COLO668 (cell line): ENCODE data around the gene UMPS.
A peak's percentile ranks its signal among the peaks of the same experiment; 100 is the strongest.

Source experiments
- DNase-seq: peaks from one replicate; lab custom pipeline; 2025; ENCODE audit not compliant: unreplicated experiment; lab: John Stamatoyannopoulos, UW

Gene UMPS

GRCh38 chr3:124730129-124730940 lies at the start of gene UMPS:
Gene UMPS (plus strand): TSS chr3:124730452. CDS start chr3:124730472, 20 bp downstream.
- DNase-seq: peak; percentile 87

DNA sequence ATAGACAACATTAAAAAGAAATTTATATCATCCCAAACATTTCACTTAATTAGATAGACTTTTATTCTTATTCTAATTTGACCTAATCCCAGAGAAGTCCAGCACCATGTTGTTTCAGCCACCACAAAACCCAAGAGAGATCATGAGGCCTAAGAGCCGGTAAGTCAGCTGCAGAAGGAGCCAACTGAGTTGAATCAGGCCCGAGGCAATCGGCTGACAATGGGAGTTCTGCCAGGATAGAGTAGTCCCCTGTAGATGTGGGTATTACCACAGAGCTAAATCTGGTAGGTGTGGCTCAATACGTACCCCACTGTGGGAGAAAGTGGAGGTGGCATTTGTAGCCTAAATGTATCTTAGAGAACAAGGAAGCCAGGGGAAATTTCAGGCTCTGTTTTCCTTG lies 49.7 kb upstream of the UMPS start:
- DNase-seq: no peak

DNA sequence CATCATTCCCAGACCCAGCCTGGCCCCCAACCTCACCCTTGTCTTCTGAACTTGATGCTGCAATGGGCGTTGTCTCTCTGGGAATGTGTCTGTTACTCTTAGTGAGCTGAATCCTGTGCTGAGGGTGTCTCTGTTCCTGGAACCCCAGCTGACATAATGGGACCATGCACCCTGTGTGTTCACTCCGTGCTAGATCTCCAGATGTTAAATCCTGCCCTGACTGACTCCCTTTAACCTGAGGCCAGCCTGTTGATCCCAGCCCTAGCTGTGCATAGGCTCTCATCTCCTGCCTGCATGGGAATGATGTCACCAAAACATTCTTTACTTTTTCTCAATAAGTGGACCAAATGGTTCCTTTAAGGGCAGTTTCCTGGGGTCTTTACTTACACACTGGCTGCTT lies 48.0 kb upstream of the UMPS start:
- DNase-seq: no peak

- DNase-seq: no peak
Observed at GRCh38 chr3:124684459-124684858, 45.8 kb upstream of the UMPS start.

- DNase-seq: no peak
Observed at GRCh38 chr3:124685067-124685466, 45.2 kb upstream of the UMPS start.

DNA sequence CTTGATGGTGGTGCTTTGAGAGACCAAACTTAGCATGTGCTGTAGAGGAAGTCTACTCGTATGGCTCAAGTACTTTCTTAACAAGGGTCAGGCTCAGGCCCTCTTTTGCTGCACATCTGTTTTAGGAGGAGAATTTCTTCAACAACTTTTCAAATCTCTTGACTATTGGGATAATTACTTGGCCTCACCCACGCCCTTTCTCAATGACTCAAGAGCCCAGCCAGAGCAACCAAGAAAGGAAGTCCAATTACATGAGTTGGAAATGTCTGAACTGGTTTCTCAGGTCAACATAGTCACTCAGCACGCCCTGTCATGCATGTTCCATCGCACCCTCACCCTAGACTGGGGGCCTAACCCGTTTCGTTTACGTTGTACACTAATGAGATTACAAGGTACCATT lies 44.8 kb upstream of the UMPS start:
- DNase-seq: no peak

DNA sequence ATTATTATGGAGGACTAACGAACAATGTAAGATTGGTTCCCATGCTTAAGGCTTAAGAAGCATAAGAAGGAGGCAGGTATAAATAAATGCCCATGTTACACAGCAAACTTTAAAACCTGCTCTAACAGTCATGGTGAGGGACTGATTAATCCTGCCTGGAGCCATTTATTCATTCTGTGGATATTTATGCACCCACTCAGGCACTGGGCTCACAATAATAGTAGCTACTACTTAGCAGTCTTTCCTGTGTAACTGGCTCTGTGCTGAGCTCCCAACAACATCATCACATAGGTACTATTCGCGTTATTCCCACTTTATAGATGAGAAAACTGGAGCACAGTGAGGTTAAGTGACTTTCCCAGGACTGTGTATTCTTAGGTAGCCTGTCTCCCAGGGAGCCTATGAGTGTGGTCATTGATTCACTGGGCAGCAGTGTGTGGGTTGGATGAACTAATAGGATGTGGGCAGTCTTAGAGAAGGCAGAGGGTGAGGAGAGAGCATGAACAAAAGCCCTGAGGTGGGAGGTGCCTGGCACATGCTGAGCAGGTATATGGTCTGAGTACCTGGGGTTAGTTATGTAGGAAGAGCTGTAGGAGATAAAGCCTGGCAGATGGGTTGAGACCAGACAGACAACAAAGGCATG lies 44.1 kb upstream of the UMPS start:
- DNase-seq: no peak

DNA sequence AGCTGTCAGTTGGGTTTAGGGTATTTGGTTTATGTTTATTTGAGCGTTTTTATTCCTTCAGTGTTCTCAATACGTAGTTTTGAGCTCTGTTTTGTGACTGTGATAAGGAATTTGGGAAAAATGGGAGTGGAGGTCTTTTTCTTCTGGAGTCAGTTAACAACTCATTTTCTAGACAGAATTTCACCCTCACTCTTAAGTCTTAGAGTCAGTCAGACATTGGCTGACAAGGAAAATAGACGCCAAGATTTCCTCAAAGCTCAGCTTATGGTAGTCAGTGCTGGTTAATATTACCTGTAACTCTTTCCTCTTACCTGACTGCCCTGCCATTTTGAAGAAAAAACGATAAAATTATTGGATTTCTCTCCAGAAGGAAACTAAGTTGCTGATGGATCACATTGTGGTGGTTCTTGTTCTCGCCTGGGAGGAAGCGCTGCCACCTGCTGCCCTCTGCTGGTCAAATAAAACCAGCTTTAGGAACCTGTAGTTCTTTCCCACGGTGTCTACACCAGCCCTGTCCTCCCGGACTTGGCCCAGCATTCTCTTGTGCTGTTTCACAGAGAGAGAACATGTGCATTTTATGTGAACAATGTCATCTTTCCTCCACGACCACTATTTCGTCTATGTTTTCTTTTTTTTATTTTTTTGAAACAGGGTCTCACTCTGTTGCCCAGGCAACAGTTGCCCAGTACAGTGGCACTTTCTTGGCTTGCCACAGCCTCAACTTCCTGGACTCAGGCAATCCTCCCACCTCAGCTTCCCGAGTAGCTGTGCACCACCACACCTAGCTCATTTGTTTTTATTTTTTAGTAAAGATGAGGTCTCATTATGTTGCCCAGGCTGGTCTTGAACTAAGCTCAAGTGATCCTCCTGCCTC lies 41.4 kb upstream of the UMPS start:
- peak; percentile 62 for DNase-seq

GRCh38 chr3:124691599-124691998 lies 38.7 kb upstream of the UMPS start:
- no peak for DNase-seq

DNA sequence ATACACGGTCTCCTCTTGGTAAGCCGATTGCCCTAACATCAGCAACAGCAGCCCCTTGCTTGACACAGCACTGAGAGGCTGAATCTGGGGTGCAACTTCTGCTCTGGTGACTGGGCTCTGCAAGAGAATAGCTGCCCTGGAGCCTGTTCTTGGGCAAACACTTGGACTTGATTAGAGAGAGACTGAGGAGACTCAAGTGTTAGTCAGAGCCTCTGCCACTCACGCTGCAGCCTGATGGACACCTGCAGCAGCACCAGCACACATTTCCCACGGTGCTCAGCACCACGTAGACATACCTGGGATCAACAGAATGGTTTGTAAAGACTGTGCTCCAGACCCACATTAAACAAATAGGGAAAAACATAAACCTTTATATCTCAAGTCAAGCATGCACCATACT lies 35.8 kb upstream of the UMPS start:
- no peak for DNase-seq

- DNase-seq: no peak
Observed at GRCh38 chr3:124695369-124695768, 34.9 kb upstream of the UMPS start.

GRCh38 chr3:124696006-124696405 lies 34.2 kb upstream of the UMPS start:
- DNase-seq: no peak

DNA sequence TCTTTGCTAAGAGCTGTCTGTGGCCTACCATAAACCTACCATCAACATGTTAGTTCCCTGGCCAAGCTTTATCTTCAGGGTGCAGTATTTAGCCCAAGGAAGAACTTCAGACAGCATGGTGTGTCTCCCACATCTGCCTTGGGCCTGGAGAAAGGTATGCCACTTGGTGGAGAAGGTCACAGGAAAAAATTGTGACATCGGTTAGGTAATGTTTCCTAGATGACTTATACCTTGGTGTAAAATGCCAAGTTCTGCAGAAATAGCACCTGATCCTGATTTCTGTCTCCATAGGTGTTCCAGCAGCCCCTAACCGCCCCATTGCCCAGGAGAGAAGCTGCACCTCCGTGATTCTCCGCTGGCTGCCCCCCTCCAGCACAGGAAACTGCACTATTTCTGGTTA lies 33.0 kb upstream of the UMPS start:
- DNase-seq: no peak

DNA sequence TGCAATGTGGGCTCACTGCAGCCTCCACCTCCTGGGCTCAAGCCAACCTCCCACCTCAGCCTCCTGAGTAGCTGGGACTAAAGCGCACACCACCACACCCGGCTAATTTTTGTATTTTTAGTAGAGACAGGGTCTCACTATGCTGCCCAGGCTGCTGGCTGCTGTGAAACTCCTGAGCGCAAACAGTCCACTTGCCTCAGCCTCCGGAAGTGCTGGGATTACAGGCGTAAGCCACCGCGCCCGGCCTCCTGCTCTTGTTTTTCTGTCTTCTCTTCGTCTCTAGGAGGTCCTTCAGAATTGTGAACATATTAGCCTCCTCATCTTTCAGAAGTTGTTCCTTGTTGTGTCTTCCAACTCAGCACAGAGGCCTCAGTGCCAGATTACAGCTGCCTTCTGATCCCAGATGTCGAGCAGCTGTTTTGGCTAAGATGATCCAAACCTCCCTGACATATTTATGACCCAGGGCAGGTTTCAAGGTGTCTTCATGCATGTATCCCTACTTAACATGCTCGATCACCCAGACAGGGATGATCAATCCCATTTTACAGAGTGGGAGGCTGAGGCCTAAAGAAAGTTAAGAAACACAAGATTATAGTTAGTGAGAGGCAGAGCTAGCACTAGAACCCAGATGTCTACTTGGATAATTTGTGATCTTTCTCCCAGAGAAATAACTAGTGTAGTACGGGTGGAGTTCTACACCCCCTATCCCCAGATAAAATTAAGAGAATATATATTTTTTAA lies 32.1 kb upstream of the UMPS start:
- no peak for DNase-seq

DNA sequence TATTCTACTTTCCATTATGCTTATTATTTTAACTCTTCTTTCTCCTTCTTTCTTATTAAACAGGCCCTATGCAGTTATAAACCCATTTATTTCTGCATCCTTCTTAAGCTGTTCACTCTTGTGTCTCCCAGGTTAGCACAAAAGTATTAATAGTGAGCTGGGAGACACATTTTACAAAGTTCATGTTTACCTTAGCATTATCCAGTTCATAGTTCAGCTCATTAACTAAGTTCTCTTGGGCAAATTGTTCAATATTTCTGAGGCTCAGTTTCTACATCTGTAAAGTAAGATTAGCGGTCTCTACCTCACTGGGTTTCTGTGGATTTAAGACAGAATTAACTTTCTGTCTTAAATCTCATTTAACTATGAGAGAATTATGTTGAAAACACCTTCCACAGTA lies 31.2 kb upstream of the UMPS start:
- no peak for DNase-seq

DNA sequence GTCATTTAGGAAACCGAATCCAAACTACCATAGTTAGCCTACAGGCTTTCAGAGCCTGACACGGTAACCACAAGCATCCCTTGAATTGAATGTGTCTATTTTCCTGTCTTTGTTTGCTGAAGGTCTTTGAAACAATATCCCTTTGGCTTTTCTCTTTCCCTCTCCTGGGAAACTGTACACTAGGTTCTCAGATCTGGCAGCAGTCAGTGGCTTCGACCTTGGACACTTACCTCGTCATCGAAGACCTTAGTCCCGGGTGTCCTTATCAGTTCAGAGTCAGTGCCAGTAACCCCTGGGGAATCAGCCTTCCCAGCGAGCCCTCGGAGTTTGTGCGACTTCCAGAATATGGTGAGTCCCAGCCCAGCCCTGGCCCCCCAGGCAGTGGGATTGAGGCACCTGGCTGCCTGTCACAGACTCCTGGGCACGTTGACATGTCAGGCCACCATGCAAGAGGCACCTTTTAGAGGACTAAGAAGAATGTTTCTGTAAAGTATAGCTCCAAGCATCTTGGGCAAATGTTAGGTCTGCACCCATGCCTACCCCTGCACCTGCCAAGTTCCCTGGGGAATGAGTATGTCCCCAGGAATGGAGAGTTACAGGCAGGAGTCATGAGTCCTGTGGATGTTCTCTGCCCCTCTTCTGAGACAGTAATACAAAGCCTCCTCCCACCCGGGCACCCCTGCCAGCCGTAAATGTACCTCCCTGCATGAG lies 30.4 kb upstream of the UMPS start:
- no peak for DNase-seq

- no peak for DNase-seq
Observed at GRCh38 chr3:124700880-124701684, 29.2 kb upstream of the UMPS start.

DNA sequence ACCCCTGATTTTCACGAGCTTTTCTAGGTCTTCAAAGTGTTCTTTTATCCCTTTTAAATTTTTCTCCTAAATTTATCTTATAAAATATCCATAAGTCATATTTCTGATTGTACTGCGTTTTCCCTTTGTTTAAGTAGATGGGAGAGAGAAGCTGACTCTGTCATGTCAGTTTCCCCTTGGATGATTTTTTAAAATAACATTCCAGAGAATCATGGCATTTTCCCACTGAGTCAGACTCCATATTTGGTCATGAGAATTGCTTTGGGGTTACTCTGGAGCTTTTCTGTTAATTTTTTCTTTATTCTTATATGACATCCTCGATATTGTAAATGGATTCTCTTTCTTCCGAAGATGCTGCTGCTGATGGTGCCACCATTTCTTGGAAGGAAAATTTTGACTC lies 28.6 kb upstream of the UMPS start:
- DNase-seq: no peak

DNA sequence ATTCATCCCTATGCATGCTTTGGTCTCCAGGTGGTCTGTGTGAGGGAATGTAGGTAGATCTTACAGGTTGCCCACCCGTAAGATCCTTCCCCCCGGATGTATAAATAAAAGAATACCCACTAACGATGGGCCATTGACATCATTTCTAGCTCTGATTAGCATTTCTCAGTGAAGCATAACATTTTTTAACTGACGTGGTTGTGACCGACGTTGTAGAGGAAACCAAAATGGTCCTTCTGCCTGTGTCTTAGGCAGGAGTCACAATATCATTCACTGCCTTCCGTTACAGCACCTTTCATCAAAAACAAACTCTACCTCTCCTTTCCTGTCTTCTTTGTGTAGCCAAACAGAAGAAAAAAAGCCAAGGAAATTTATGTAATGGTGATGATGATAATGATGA lies 27.3 kb upstream of the UMPS start:
- no peak for DNase-seq

DNA sequence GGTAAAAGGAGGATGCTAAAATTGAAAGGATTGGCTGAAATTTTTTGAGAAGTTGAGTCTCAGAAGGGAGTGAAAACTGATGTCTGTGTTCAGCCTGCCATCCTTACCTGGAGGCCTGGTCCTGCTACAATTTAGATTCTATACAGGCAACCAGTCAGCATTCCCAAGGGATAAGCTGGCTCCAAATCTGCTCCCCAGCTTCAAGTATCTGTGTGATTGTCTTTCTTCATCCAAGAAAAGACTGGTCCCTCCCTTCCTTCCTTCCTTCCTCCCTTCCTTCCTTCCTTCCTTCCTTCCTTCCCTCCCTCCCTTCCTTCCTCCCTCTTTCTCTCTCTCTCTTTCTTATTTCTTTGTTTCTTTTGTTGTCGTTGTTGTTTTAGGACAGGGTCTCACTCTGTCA lies 24.7 kb upstream of the UMPS start:
- no peak for DNase-seq
